Measurements from ENCODE around the gene SLC9A9. TPM values are rescaled to one million over a fixed set of nuclear protein-coding genes. Genes with fewer than 3 reads are reported as not detected.

Gene SLC9A9
- total and polyA plus RNA-seq, 9 of the 15 experiments (the other 6 are each of a cell fraction or from before 2014, with no cell fraction given): 0.03 to 0.13 TPM; not detected in 7

- CTCF ChIA-PET (ENCODE audit: low intra/inter-chr PET ratio): no interaction called here
- FAIRE-seq (no peak), ATAC-seq (peak; percentile 54; the same call in 2 of the 3 replicates), DNase-seq (ENCODE audit: extremely low read depth in 1 of 4, low spot score in 3 of 4) (peak in 1 of 4 experiments; percentile 10)
- intact Hi-C loops (cut with micrococcal nuclease) (no loop called here), in situ Hi-C loops (cut with MboI) (no loop called here)
- Histone ChIP-seq H3K4me3 (no peak overlapping the region), H2AFZ (ENCODE audit: low read depth, low read length) (no peak overlapping the region), H3K9me3 (replicated peaks; ENCODE audit: control insufficient read depth, insufficient read depth, low read depth, low read length) (peaks cover 5% of the 10 kb centered on the region; the same call in 1 of the 2 replicates), H3K4me2 (ENCODE audit: insufficient read depth, low read length) (no peak overlapping the region), H3K27me3 (ENCODE audit: control insufficient read depth in 2 of 2, insufficient read depth in 2 of 2, low read length in 2 of 2) (no peaks in the 10 kb centered on the region), H3K9ac (ENCODE audit: insufficient read depth in 1 of 2, low read depth in 2 of 2, low read length in 2 of 2) (no peak overlapping the region), H3K79me2 (ENCODE audit: control insufficient read depth, insufficient read depth, low read length) (no peaks in the 10 kb centered on the region), H3K4me1 (replicated peaks in 1 of 2; ENCODE audit: control insufficient read depth in 2 of 2, insufficient read depth in 2 of 2, low read length in 2 of 2) (peaks cover 0 to 17% of the 10 kb centered on the region in 2 experiments; a peak in 2 of 5 replicates), H3K36me3 (ENCODE audit: control insufficient read depth, insufficient read depth, low read length) (no peaks in the 10 kb centered on the region), H3K27ac (ENCODE audit: extremely low read depth, low read depth, low read length) (no peak overlapping the region), H4K20me1 (replicated peaks; ENCODE audit: control insufficient read depth, insufficient read depth, low read length) (no peaks in the 10 kb centered on the region), H3K9me1 (ENCODE audit: control insufficient read depth, insufficient read depth, low read length) (no peaks in the 10 kb centered on the region)
- BruUV-seq (replicated peaks): no TSS peak
- TF ChIP-seq CBFA2T3 (IDR thresholded peaks at IDR 0.05): peak; percentile 26; the same call in 1 of the 2 replicates
- TF ChIP-seq KDM1A (IDR thresholded peaks at IDR 0.05): peak; percentile 48 to 49; a peak in 3 of 4 replicates
- TF ChIP-seq RCOR1 (IDR thresholded peaks at IDR 0.05; ENCODE audit: borderline replicate concordance in 1 of 2, low read depth in 2 of 2, low read length in 2 of 2): peak in 1 of 2 experiments; percentile 52; a peak in 1 of 4 replicates
- no peak for TF ChIP-seq DIDO1 (tag; IDR thresholded peaks at IDR 0.05; ENCODE audit: low read depth)
- TF ChIP-seq CREB1 (IDR thresholded peaks at IDR 0.05): no peak
- TF ChIP-seq CREB1 (CRISPR knock-in tag; IDR thresholded peaks at IDR 0.05): no peak
- WGBS (ENCODE audit: insufficient coverage, low coverage, missing lambda C conversion rate): 13% methylated on average over 2 of the region's 2 CpGs
- POLR2A ChIA-PET: no interaction called here
Measured at GRCh38 chr3:143562789-143563188, 285.5 kb downstream of the SLC9A9 start.

- no peaks in the 10 kb centered on the region for H3K79me2 ChIP-seq (ENCODE audit: control insufficient read depth, insufficient read depth, low read length)
- H3K9ac ChIP-seq (ENCODE audit: insufficient read depth in 1 of 2, low read depth in 2 of 2, low read length in 2 of 2): no peak overlapping the region
- H3K27me3 ChIP-seq (ENCODE audit: control insufficient read depth in 2 of 2, insufficient read depth in 2 of 2, low read length in 2 of 2): no peaks in the 10 kb centered on the region
- ATAC-seq (no peak), DNase-seq (ENCODE audit: extremely low read depth in 1 of 4, low spot score in 3 of 4) (no peak), FAIRE-seq (no peak)
- WGBS (ENCODE audit: insufficient coverage, low coverage, missing lambda C conversion rate): 5% methylated on average over 3 of the region's 3 CpGs
- no peak overlapping the region for H2AFZ ChIP-seq (ENCODE audit: low read depth, low read length)
- intact Hi-C loops (cut with micrococcal nuclease): no loop called here
- H3K27ac ChIP-seq (ENCODE audit: extremely low read depth, low read depth, low read length): no peak overlapping the region
- H3K36me3 ChIP-seq (ENCODE audit: control insufficient read depth, insufficient read depth, low read length): no peaks in the 10 kb centered on the region
- H3K9me3 ChIP-seq (replicated peaks; ENCODE audit: control insufficient read depth, insufficient read depth, low read depth, low read length): peaks cover 5% of the 10 kb centered on the region; the same call in 1 of the 2 replicates
- in situ Hi-C loops (cut with MboI): no loop called here
- POLR2A ChIA-PET: no interaction called here
- H3K9me1 ChIP-seq (ENCODE audit: control insufficient read depth, insufficient read depth, low read length): no peaks in the 10 kb centered on the region
- TF ChIP-seq ID3 (CRISPR knock-in tag; IDR thresholded peaks at IDR 0.05) (no peak), ID3 (tag; IDR thresholded peaks at IDR 0.05) (no peak), PATZ1 (CRISPR knock-in tag; IDR thresholded peaks at IDR 0.05; ENCODE audit: borderline replicate concordance) (no peak)
- no peak overlapping the region for H3K4me2 ChIP-seq (ENCODE audit: insufficient read depth, low read length)
- CTCF ChIA-PET (ENCODE audit: low intra/inter-chr PET ratio): no interaction called here
- no peaks in the 10 kb centered on the region for H4K20me1 ChIP-seq (replicated peaks; ENCODE audit: control insufficient read depth, insufficient read depth, low read length)
- no TSS peak for BruUV-seq (replicated peaks)
- peaks cover 0 to 17% of the 10 kb centered on the region in 2 experiments; a peak in 2 of 5 replicates for H3K4me1 ChIP-seq (replicated peaks in 1 of 2; ENCODE audit: control insufficient read depth in 2 of 2, insufficient read depth in 2 of 2, low read length in 2 of 2)
- H3K4me3 ChIP-seq: no peak overlapping the region
Measured at GRCh38 chr3:143559296-143559695, 289.0 kb downstream of the SLC9A9 start.
